HG03280 (cell line): Measurements from ENCODE around the gene ELAC1.
"Not testable (repeated sequence)": the region's sequence is repeated elsewhere in the genome, so short reads cannot be mapped to it uniquely, and the experiment has no call there.

Experiments
- ATAC-seq: cut with Tn5 transposase; IDR thresholded peaks from one replicate; pipeline ENCODE4 v1.9.1; 2021; ENCODE audit warnings: mild to moderate bottlenecking, moderate library complexity; ENCODE audit not compliant: unreplicated experiment

The ELAC1 gene

GRCh38 chr18:50972404-50972803 lies 4.6 kb downstream of the ELAC1 start:
- not testable (repeated sequence) for ATAC-seq

GRCh38 chr18:50973367-50974126 lies 5.7 kb downstream of the ELAC1 start:
- no peak for ATAC-seq

DNA sequence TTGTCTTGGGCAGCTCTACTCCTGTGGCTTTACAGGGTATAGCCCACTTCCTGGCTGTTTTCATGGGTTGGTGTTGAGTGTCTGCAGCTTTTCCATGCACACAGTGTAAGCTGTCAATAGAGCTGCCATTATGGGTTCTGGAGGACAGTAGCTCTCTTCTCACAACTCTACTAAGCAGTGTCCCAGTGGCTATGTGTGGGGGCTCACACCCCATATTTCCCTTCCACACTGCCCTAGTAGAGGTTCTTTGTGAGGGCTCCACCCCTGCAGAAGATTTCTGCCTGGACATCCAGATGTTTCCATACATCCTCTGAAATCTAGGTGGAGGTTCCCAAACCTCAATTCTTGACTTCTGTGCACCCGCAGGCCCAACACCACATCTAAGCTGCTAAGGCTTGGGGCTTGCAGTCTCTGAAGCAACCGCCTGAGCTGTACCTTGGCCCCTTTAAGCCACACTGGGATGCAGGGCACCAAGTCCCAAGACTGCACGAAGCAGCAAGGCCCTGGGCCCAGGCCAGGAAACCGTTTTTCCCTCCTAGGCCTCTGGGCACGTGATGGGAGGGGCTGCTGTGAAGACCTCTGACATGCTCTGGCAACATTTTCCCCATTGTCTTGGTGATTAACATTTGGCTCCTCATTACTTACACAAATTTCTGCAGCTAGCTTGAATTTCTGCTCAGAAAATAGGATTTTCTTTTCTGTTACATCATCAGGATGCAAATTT lies 9.4 kb downstream of the ELAC1 start:
- no peak for ATAC-seq

DNA sequence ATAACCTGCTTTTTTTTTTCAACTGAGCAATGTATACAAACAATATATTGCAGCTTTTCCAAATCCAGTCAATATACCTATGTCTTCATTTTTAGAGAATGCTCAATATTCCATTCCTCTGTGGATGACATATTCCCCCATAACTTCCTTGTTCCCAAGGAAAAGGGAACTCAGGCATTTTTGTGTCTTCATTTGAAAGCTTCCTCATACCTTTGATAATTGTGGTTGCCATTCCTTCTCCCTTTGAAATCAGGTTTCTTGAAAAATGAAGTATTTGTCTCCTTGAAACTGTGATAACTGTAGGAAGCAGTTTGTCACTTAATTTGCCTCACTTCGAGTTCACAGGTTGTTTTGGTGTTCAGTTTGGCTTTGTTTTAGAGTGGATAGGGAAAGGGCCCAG lies 13.5 kb downstream of the ELAC1 start:
- ATAC-seq: no peak

DNA sequence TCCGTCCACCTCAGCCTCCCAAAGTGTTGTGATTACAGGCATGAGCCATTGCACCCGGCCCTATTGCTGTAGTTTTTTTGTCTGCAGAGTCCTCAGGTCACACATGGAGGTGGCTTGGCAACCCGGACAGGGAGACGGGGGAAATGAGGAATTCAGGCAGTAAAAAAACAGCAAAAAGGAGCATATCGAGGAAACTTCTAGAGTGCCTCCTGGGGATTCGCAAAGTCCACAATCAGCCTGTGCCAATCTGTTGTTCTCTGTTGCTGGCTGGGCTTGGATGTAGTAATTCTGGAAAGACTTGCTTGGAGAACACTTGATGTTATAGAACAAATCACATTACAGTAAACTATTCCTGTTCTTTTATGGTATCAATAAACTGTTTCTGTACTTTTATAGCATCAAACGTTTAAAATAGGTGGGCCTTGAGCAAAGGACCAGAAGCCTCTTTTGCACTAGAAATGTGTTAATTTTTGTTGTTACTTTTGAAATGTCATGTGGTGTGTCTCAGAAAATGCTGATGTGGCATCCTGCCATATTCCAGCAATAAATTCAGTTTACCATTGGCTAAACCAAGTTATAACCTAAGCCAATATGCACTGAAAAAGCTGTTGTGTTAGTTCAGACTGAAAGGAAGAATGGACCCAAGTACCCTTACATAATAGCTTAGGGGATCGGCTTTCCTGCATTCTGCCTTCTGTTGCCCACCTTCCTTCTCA lies 14.4 kb downstream of the ELAC1 start:
- ATAC-seq: no peak

GRCh38 chr18:50982802-50983179 lies 15.0 kb downstream of the ELAC1 start:
- ATAC-seq: no peak

DNA sequence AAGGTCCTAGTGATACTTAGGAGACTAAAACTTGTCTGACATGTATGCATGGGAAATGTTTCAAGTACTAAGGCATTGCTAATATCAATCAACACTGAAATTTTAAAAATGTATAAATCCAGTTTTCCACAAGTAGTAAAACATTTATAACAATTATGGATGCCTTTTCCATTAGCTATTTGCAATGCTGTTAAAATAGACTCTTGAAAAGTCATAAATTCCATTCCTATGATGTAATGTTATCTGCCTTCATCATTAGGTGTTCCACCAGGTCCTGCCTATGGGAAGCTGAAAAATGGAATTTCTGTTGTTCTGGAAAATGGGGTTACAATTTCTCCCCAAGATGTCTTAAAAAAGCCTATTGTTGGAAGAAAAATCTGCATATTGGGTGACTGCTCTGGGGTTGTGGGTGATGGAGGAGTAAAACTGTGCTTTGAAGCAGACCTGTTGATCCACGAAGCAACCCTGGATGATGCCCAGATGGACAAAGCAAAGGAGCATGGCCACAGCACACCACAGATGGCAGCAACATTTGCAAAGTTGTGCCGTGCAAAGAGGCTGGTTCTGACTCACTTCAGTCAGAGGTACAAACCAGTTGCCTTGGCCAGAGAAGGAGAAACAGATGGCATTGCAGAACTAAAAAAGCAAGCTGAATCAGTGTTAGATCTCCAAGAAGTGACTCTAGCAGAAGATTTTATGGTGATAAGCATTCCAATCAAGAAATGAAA lies 18.7 kb downstream of the ELAC1 start:
- no peak for ATAC-seq

DNA sequence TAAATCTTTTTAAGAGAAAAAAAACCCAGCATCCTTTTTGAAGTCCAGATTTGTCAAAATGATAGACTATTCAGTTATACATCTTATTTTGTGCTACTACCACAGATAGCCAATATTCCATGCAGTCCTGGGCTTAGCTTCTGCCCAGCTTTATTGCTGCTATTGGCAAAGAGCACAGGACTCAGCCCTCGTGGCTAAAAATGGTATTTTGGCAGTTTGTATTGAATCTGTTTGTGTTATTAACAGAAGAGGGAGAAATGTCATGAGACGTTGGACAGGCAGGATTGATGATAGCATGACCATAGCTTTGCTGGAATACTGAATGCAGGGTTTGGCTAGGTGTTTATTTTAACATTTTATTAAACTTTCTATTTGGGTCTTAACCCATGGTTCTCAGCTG lies 19.4 kb downstream of the ELAC1 start:
- ATAC-seq: no peak

GRCh38 chr18:50989711-50990110 lies 21.9 kb downstream of the ELAC1 start:
- no peak for ATAC-seq

DNA sequence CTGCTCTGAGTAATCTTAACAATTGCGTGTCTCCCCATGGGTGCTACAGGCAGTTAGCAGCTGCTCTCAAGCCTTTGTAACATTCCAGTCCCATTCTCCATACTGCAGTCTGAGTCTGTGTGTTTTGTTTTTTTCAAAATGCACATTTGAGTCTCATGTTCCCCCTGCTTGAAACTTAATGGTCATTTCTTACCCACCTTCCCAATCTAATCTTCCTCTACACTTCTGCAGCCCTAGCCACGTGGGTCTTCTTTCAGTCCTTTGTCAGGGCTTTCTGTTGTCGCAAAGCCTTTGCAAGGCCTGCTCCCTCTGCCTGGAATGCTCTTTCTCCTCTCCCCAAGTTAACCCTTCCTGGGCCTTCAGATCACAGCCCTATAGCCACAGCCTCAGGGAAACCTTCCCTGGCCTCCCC lies 24.5 kb downstream of the ELAC1 start:
- ATAC-seq: no peak

DNA sequence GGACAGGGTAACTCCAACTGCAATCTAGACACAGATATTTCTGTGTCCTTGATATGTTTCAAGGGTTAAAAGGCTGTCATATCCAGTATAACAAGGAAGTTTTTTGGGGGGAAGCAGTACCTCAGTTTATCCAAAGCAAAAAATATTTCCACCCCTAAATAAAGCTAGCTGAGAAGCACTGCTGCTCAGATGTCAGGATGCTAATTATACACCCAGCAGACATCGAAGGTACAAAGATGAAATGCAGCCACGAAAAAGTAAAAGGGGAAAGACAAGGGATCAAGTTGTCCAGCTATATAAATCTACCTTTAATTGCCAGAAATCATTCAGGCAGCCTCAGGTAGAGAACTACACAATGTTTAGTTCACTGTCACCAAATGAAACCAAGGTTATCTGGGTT lies 26.2 kb downstream of the ELAC1 start:
- ATAC-seq: no peak

- not testable (repeated sequence) for ATAC-seq
Measured at GRCh38 chr18:51003174-51003573, 35.3 kb downstream of the ELAC1 start.

- ATAC-seq: no peak
Measured at GRCh38 chr18:51006061-51006818, 38.4 kb downstream of the ELAC1 start.

DNA sequence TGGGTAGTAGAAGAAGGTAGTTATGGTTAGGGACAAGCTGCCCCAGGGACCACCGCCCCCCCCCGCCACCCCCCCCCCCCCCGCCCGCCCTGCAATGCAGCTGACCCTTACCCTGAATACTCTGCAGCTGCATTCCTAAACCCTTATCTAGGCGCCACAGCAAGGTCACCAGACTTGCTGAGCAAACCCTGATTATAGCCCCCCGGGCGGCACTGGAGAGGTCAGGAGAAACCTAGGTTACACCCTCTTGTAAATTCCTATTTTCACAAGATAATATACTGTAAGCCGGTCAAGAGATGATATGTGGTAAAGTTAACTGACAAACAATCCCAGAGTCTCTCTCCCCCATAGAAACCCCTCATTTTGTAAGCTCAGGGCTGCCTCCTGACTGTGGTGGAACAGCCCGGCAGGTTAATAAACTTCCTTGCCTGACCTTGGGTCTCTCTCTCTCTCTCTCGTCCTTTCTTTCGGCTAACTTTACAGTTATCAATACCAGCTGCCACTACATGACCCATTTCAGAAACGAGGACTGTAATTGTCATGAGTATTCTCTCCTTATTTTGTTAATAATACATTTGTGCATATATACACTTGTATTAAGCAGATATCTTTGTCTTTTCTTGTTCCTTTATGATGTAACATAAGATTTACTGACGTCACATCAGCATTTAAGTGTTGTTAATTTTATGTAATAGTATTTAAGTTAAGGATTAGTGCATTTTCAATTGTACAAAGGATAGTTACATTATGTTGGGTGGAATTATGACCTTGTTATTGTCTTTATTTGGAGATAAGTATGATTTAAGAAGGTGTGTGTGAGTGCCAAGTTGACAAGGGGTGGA lies 39.3 kb downstream of the ELAC1 start:
- no peak for ATAC-seq

- no peak for ATAC-seq
Measured at GRCh38 chr18:51007790-51008139, 39.9 kb downstream of the ELAC1 start.

DNA sequence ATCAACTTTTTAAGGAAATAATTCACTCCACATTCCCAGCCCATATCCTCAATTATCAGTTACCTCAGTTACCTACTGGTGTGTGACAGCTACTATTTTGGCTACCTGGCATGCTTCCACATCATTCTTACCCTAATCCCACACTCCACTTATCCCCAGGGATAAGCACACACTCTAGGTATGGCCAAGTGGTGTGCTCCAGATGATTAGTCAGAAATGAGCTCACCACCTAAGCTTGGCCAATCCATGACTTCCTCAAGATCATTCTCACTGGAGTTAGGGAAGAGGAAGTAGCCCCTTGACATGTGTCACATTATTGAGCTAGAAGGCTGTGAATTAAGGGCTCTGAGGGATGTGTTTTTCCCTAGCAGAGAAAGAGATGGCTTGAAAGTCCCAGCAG lies 41.2 kb downstream of the ELAC1 start:
- ATAC-seq: no peak

DNA sequence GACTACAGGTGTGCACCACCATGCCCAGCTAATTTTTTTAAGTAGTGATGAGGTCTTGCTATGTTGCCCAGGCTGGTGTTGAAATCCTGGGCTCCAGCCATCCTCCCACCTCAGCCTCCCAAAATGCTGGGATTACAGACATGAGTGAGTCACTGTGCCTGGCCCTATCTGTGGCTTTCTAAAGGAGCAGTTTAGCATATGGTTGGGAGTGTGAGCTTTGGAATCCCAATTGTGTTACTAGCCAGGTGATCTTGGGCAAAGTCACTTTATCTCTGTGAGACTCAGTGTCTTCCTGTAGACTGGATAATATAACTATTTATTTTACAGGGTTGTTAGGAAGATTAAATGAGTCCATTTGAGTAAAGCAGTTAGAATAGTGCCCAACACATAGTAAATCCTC lies 42.4 kb downstream of the ELAC1 start:
- ATAC-seq: no peak

GRCh38 chr18:51011709-51012108 lies 43.9 kb downstream of the ELAC1 start:
- no peak for ATAC-seq

DNA sequence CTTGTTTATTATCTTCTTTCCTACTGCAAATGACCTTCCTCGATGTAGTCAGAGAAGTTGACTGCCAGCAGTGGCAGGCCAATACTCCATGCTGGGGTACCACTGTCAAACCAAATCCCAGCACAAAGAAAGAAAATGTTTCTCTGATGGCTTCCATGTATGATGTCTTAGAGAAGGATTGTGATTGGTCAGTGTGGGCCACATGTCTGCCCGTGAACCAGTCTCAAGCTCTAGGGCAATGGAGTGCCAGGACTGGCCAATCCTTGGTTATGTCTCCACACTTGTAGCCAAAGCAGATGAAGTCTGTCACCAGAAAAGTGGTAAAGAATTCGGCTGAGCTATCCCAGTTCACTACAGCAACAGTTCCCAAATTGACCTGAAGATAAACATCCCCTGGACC lies 44.6 kb downstream of the ELAC1 start:
- no peak for ATAC-seq

DNA sequence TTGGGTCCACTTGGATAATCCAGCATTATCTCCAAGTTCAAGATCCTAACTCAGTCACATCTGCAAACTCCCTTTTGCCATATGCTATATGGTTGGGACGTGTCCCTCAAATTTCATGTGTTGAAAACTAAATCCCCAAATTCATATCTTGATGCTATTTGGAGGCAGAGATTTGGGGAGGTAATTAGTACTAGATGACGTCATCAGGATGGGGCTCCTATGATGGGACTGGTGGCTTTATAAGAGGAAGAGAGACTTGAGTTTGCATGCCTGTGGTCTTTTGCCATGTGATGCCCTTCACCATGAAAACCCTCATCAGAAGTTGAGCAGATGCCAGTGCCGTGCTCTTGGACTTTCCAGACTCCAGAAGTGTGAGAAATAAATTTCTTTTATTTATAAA lies 45.4 kb downstream of the ELAC1 start:
- ATAC-seq: no peak
